HG03571 (cell line): ENCODE measurements around the gene KLRF1.

Experiments used
- ATAC-seq: cut with Tn5 transposase; IDR thresholded peaks from one replicate; pipeline ENCODE4 v1.9.1; 2021; ENCODE audit not compliant: unreplicated experiment

KLRF1 gene, protein sequence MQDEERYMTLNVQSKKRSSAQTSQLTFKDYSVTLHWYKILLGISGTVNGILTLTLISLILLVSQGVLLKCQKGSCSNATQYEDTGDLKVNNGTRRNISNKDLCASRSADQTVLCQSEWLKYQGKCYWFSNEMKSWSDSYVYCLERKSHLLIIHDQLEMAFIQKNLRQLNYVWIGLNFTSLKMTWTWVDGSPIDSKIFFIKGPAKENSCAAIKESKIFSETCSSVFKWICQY

DNA sequence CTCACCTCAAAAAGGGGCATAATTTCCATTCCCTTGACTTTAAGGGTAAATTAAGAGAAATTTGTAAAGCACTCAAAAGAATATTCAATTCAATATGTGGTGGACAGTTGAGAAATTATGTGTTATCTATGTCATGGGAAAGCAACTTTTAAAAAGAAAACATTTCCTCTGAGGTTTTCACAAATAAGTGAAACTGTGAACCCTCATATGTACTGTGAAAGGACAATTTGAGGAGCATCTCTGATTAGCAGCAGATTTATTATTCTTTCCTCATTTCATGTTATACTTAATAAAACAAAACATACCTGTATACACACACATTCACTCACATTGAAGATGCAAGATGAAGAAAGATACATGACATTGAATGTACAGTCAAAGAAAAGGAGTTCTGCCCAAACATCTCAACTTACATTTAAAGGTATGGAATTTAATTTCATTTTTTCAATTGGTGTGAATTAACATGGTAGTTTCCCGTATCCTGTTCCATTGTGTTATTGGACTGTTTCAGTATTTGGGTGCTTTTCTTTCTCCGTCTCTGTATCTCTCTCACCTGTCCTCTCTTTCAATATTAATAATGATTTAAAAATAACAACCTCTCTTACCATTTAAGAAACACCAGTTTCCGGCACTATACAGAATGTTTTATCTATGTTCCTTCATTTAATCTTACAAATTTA lies at the start of gene KLRF1:
Gene KLRF1 (plus strand): TSS at position 273 of the 680 bp plus-strand sequence. CDS start 64 bp downstream, at position 337.
- ATAC-seq = no peak

DNA sequence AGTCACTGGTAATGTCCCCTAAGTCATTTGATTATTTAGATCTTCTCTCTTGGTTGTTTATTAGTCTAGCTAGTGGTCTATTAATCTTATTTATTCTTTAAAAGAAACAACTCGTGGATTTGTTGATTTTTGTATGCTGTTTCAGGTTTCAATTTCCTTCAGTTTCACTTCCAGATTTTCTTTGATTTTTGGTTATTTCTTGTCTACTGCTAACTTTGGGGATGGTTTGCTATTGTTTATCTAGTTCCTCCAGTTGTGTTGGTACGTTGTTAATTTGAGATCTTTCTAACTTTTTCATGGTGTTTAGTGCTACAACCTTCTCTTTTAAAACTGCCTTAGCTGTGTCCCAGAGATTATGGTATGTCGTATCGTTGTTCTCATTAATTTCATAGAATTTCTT lies 48.1 kb upstream of the KLRF1 start:
- ATAC-seq = no peak

DNA sequence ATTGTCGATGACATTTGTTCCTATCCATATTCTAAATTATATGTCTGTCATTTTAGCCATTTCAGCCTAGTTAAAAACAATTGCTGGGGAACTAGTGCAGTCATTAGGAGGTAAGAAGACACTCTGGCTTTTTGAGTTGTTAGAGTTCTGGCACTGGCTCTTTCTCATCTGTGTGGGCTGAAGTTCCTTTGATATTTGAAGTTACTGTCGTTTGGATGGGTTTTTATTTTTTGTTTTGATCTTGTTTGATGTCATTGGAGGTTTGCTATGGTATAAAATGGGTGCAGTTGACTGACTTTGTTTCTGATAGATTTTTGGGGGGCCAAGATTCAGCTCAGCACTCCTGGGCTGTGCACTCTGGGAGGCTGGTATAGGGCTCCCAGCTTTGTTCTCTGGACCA lies 45.9 kb upstream of the KLRF1 start:
- no peak for ATAC-seq

DNA sequence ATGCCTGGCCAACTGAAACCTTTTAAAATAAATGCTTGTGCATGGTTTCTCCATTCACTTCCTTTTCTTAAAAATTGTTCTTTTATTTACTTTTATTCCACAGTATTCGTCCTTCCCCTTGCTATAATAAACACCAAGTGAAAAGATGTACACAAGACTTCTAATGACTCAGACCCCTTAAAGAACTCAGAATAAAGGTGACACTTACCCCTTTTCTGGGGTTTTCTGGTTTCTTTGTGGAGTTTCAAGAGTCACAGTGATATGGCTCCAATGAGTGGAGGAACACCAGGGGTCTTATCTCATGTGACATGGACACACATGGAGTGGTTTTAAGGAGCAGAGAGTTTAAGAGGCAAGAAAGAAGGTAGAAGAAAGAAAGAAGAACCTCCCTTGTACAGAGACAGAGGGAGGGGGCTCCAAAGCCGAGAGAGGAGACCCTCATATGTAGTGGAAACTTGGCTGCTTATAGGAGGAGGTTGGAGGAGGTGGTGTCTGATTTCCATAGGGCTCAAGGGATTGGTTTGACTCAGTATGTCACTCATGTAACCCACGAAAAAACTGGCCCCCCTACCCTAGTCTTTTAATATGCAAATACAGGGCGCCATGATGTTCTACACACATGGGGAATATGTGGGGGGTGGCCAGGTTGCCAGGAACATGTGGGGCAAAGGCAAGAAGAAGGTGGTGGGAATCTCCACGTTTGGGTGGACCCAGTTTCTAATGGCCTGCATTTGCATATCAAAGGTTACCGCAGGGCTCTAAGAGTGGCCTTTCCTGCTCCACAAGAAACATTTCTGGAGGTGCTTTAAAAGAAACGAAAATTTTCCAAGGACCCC lies 44.5 kb upstream of the KLRF1 start:
- ATAC-seq = no peak

DNA sequence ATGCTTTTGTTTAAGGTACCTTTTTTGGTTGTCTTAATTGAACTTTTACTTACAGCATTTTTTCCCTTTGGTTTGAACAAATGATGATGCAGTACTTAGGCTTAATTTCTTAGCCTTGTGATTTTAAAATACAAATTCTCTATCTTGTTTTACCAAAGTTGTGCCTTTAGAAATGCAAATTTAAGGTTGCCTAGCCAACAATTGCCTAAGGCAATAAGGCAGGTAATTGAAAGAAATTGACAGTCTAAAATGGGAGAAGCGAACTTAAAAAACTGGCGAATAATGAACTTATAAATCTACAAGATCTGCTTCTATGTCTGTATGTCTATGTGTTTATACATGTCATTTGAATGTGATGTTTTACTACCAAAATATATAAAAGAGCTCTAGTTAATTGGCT lies 43.0 kb upstream of the KLRF1 start:
- no peak for ATAC-seq

DNA sequence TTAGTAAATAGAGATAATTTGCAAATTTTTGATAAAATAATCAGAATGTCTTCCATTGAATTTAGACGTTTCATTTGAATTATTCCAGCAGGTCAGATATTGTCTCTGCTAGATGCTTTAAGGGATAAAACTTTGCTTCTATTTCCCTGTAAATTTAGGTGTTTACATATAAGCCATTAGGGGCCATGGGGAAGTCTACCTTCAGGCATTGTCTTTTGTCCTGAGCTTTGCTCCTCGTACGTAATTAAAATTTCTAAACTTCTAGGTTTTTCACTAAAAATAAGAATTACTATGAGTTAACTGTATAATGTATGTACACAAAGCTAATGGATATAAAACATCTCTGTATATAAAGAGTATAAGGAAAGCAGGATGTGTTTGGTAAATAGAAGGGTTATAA lies 42.5 kb upstream of the KLRF1 start:
- no peak for ATAC-seq

DNA sequence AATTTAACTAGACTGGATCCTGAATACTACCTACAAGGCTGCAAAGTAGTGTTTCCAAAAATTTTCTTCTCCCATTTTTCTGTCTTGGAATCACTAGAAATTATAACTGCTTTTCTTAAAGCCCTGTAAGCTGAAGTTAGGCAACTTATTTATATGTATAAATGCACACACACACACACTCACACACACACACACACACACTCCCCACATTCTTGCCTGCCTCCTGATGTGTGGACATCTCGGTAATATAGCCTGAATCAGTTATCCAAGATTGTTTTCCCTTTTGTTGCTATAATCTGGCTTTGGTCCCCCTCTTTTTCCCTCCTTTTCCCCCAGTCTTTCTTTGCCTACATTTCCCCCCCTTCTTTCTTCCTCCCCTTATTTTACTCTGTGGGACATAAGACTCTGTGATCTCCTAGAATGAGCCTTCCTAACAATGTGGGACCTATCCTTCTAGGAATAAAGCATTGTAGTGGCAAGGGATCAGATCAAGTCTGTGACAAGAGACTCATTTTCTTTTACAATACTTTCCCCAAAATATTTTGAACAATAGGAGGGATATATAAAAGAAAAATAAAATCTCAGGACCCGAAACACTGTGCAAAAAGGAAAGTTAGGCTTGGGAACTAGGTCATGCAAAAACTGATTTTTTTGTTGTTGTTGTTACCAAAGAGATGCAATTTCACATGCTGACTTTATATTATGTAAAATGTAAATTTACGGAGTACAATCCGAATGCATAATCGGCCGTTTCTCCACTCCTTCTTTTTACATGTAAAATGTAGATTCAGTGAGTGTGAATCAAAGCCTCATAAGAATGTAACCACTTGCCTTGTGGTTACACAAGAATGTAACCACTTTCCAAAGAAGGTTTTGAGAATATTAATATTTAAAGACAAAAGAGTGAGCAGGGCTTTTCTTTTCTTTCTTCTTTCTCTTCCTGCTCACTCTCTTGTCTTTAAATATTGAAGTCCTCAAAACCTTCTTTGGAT lies 40.3 kb upstream of the KLRF1 start:
- ATAC-seq = no peak

DNA sequence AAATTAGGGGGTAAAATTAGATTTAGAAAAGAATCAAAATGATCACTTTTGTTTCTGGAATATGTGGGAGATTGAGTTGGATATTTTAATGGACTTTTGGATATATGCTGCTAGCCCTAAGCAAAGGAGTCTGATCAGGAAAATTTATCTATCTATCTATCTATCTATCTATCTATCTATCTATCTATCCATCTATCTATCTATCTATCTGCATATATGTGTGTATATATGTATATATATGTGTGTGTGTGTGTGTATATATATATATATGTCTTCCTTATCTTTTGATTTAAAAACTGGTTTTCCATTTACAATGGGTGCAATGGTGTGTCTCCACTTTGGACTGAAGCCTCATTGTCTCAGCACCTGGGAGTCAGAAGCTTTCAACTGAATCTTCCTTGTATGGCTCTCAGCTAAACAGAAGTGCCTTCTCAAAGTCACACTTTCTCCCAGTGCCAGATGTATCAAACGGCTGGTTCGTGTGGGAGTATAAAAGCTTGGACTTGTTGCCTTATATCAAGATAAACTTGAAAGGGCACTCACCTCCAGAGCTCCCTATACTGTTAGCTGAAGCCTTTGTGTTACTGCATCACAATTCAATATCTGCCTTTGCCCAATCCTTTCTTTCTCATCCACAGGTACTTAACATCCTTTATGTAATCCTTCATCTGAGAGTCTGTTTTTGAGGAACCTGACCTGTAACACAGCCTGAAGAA lies 34.9 kb upstream of the KLRF1 start:
- no peak for ATAC-seq

DNA sequence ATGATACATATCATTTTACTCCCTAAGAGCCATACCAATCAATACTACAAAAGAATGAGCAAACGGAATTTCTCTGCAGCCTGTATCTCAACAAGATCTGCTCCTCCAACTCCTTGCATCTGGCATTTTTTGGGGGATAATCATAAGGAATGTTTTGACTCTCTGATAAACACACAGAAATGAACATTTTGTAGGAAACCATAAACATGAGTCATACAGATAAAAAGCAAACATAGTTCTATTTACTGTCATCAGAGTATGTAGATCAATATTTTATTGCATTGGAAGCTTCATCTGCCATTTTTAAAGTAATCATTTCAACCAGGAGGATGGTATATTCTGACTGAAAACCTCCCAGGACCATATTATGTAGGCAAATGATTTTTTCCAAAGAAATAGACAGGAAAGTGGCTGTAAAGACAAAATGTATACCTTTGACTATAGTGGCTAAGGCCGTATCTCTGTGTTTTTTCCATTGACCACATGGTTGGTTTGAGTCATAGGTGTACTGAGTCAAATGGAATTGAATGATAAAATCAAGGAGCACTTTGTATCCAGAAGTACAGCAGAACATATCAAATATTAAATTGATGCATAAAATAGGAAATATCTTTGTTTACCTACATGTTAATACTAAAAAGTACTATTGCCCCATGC lies 34.2 kb upstream of the KLRF1 start:
- ATAC-seq = no peak

DNA sequence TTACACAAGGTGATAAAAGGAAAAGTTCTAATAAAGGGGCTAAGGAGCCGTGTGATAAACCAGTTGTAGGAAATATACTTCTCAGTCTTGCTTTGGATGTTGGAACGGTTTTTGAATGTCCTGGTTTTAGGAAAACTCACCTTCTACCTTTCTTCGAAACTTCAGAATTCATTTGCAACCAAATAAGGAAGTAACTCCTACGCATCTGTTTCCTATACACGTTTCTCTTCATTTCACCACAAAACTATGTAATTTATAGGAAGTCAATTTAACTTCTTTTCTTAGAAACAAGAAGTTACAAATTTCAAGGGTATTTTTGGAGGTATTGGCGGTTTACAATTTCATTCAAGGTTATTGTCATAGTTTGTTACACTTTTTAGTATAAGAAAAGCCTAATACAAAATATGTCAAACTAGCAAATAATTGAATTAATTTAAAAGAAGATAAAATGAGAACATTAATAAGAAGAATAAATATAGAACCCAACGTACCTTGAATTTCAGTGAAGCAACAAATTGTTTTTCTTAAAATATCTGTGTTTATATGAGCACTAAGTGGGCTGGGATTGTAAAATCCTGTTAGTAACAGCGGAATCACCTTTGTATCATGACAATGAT lies 33.4 kb upstream of the KLRF1 start:
- no peak for ATAC-seq

DNA sequence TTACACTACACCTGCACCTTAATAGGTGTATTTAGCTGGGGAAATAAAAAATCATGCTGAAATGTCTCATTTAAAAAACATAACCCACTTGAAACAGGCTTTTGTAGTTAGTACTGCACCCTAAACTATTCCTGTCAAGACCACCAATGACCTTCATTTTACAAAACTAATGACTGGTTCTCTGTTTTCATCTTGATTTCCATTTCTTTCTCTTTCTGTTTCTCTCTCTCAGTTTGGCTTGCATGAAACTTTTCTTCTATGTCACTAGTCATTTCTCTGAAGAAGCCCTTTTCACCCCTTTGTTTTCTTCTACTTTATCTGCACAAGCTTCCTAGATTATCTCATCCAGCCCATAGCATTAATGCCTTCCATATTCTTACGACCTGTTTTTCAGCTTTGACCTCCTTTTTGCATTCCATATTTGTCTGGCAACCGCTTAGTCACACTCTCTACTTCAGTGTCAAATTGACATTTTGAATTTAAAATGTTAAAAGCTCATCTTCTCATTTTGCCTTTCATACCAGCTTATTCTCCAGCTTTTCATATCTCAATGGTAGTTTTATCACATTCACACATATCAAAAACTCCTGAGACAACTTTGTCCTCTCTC lies 32.7 kb upstream of the KLRF1 start:
- no peak for ATAC-seq

DNA sequence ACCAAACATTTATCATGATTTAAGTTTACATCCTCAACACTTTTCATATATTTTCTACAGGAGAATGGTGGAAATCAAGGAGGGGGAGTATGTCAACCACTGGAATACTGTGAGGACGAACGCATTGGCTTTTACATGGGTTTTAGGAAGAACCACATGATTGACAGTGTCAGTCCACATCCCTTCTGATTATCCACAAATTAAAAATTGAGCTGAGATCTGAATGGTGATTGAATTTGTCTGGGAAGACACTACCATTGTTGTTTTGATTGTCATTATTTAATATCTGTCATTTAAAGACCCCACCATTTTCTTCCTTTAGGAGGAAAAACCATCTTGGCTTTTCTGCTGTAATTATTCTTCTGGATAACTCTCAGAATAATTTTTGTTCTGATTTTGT lies 31.3 kb upstream of the KLRF1 start:
- ATAC-seq = no peak

DNA sequence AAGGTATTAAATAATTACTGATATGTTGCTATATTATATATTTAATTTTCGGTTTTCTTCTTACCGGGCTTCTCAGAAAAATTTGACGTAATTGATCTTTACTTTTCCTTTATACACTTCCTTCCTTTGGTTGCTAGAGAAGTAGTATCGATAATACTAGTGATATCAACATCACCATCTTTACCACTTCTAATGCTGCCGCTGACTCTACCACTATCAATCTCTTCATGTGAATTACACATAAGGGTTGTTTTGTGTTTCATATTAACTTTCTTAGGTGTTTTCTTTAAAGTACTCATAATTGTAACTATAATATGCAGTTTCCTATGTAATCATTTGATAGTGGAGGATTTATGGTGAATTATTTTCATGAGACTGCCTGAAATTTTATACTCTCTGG lies 30.9 kb upstream of the KLRF1 start:
- ATAC-seq = no peak

DNA sequence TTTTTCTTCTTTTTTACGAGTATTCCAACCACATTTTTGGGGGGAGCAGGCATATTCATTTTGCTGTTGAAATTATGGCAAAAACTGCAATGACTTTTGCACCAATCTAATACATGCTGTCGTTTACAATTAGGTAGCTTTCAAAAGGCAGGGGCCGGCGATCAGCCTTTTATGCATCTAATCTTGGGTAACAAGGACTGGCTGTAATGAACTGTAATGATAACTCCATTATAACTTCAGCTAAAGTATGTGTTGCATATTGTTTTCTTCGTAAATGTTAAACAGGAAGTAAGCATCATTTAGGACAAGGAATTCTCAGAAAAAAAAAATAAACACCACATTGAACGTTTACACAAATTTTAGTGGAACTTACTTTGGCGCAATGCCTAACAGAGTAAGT lies 30.3 kb upstream of the KLRF1 start:
- ATAC-seq = no peak

DNA sequence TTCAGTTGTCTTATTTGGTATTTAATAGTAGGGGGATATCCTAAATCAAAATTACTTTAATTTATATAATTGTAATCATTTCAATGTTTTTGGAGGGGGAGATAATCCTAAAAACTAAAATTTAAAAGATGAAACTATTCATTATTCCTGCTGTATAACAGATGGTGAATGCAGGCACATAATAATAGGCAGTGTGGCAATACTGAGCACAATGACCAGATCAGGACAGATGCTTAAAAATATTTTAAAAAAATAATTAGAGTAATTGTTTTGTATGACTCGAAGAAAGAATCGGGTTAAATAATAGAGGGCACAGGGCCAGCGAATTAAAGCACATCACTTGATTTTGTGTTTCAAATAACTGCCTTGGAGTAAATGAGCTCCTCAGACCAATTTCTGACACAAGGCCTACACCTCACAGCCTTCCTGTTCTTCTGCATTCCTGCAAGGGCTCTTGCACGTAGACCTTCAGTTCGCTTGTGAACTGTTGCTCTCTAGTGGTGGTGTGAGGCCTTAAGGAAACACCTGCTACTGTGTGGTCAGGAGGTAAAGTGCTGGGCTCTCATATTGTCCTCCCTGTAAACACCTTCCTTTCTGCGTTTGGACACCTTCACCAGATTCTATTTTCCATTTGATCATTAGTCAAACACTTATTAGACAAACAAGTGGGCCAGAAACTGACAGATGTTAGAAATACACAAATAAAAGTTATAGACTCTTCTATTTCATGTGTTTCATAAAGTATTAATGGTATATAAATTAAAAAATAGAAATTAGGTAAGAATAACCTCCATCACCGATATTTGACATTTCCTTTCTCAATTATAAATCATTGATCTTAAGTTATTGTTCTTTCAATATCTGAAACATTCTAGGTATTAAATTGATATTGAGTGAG lies 29.3 kb upstream of the KLRF1 start:
- ATAC-seq = peak; percentile 95

DNA sequence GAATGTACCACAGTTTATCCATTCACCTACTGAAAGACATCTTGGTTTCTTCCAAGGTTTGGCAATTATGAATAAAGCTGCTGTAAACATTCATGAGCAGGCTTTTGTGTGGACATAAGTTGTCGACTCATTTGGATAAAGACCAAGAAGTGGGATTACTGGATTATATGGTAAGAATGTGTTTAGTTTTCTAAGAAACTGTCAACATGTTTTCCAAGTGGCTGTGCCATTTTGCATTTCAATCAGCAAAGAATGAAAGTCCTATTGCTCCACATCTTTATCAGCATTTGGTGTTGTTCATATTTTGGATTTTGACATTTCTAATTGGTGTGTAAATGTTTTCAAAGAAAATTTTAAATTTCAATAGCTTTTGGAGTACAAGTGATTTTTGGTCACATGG lies 27.3 kb upstream of the KLRF1 start:
- ATAC-seq = no peak

DNA sequence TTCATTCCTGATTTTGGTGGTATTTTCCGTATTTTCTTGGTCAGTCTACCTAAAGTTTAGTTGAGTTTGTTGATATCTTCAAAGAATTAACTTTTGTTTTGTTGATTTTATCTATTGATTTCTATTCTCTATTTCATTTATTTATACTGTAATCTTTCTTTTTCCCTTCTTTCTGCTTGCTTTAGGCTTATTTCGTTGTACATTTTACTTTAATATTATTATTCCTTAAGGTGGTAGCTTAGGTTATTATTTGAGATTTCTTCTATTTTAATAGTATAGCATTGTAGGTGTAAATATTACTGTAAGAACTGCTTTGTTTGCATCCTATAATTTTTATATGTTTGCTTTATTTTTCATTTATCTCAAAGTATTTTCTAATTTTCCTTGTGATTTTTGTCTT lies 21.4 kb upstream of the KLRF1 start:
- no peak for ATAC-seq

DNA sequence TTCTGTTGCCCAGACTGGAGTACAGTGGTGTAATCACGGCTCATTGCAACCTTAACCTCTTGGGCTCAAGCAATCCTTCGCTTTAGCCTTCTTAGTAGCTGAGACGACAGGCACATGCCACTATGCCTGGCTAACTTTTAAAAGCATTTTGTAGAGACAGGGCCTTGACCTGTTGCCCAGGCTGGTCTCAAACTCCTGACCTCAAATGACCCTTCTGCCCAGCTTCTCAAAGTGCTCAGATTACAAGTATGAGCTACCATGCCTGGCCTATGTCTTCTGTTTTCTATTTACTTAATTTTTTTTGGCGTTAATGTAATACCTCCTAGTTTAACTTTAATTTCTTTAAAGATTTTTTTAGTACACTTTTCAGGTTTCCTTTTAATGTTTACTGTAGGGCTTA lies 20.6 kb upstream of the KLRF1 start:
- no peak for ATAC-seq
